Mucosa of descending colon (tissue), 3 donors: ENCODE data around the gene ACTN4. TPM values are rescaled to one million over a fixed set of nuclear protein-coding genes. Genes with fewer than 3 reads are reported as not detected.

ENCODE experiments used
- ATAC-seq: fragments of 200-7000 bp; cut with Tn5 transposase; one replicate; pipeline ENCODE4 v1.9.1; 2020; ENCODE audit warnings: mild to moderate bottlenecking, moderate library complexity
- DNase-seq, 3 donors: peaks; one replicate each; pipeline ENCODE4 v3.0.0-alpha.2; 2020
- H3K36me3 ChIP-seq: fragments of 200-600 bp; one replicate; pipeline ENCODE4 v1.8.0; 2021; ENCODE audit warnings: low read depth, mild to moderate bottlenecking
- H3K4me1 ChIP-seq: fragments of 200-600 bp; one replicate; pipeline ENCODE4 v1.8.0; 2021; ENCODE audit warnings: low read depth, mild to moderate bottlenecking
- H3K4me3 ChIP-seq: fragments of 200-600 bp; one replicate; pipeline ENCODE4 v1.8.0; 2021; ENCODE audit warnings: mild to moderate bottlenecking
- H3K9me3 ChIP-seq: fragments of 200-600 bp; one replicate; pipeline ENCODE4 v1.8.0; 2021; ENCODE audit warnings: mild to moderate bottlenecking
- CTCF ChIP-seq: fragments of 200-600 bp; IDR thresholded peaks from one replicate; pipeline ENCODE4 v1.8.0; 2022; ENCODE audit warnings: antibody characterized with exemption, mild to moderate bottlenecking
- intact Hi-C, 2 donors: fragments of 100-400 bp; cut with DNase I in 1 of 2; cut with micrococcal nuclease in 1 of 2; formaldehyde crosslinking; loops; one replicate each; pipeline versions ENCODE4 v1.11.0 to v1.11.1; 2022; cut with DNase I, micrococcal nuclease
- total RNA-seq, 3 donors: library from RNA; stranded (reverse); fragmentation: NEBNext Ultra II Directional in 2 of 3; extraction: Animal tissue kit (Norgen Biotek cat#: 25700) in 2 of 3; gene quantifications; one replicate each; pipeline versions ENCODE4 v1.2.1 to v1.2.4, GENCODE V29; 2021 to 2023
- donor health status: DM: no; HTN: no; CAD: no; lungs with moderate emphysema.
- donor health status: DM: no; HTN: no; CAD: no.
- donor health status: DM: no; HTN: yes; CAD: no.

The ACTN4 gene
- total RNA-seq, 3 donors from 2014 or later, result 566 to 1,080 (median 1,014) TPM

GRCh38 chr19:38650172-38650775 lies 2.8 kb downstream of the ACTN4 start:
- intact Hi-C loops, result no loop called here
- ATAC-seq, result peak; percentile 28
- no peak for TF ChIP-seq CTCF
- peak; percentile 70 to 76 (median 75) for DNase-seq
- Histone ChIP-seq H3K4me1 (peaks cover 57% of the 10 kb centered on the region), H3K9me3 (no peaks in the 10 kb centered on the region), H3K4me3 (no peak overlapping the region), H3K36me3 (no peaks in the 10 kb centered on the region)

GRCh38 chr19:38650911-38651584 lies 3.6 kb downstream of the ACTN4 start:
- H3K4me3 ChIP-seq, result no peak overlapping the region
- peak in 1 of 3 donors; percentile 53 for DNase-seq
- H3K9me3 ChIP-seq, result no peaks in the 10 kb centered on the region
- intact Hi-C loops, result no loop called here
- TF ChIP-seq CTCF, result no peak
- H3K4me1 ChIP-seq, result peaks cover 60% of the 10 kb centered on the region
- no peaks in the 10 kb centered on the region for H3K36me3 ChIP-seq
- no peak for ATAC-seq

GRCh38 chr19:38653028-38653571 lies 5.7 kb downstream of the ACTN4 start:
- no peaks in the 10 kb centered on the region for H3K36me3 ChIP-seq
- peaks cover 67% of the 10 kb centered on the region for H3K4me1 ChIP-seq
- no peak for TF ChIP-seq CTCF
- no peaks in the 10 kb centered on the region for H3K9me3 ChIP-seq
- intact Hi-C loops, result no loop called here
- ATAC-seq (peak; percentile 54), DNase-seq (peak; percentile 66 to 79 (median 69))
- H3K4me3 ChIP-seq, result no peak overlapping the region

- Histone ChIP-seq H3K4me1 (peaks cover 81% of the 10 kb centered on the region), H3K36me3 (no peaks in the 10 kb centered on the region), H3K4me3 (no peak overlapping the region), H3K9me3 (no peaks in the 10 kb centered on the region)
- intact Hi-C loops, result no loop called here
- DNase-seq, result no peak
- ATAC-seq, result no peak
- TF ChIP-seq CTCF, result no peak
Observed at GRCh38 chr19:38654628-38655055, 7.2 kb downstream of the ACTN4 start.

- no peak overlapping the region for H3K4me3 ChIP-seq
- intact Hi-C loops, result no loop called here
- DNase-seq (no peak), ATAC-seq (no peak)
- TF ChIP-seq CTCF, result no peak
- no peaks in the 10 kb centered on the region for H3K9me3 ChIP-seq
- H3K4me1 ChIP-seq, result peaks cover 87% of the 10 kb centered on the region
- no peaks in the 10 kb centered on the region for H3K36me3 ChIP-seq
Observed at GRCh38 chr19:38655148-38655824, 7.8 kb downstream of the ACTN4 start.
